CD4-positive, alpha-beta T cell (primary cell): ENCODE data around the gene SH3YL1. TPM values are rescaled to one million over a fixed set of nuclear protein-coding genes. Genes with fewer than 3 reads are reported as not detected.
A peak's percentile ranks its signal among the peaks of the same experiment; 100 is the strongest.

Source experiments
- ATAC-seq: fragments of 200-7000 bp; cut with Tn5 transposase; one replicate; pipeline ENCODE4 v1.10.0; 2022; ENCODE audit warnings: mild to moderate bottlenecking; ENCODE audit not compliant: poor library complexity
- CTCF ChIA-PET: fragments of 350-600 bp; sonication (Branson Sonifier 250); formaldehyde crosslinking; loops from one replicate; lab custom pipeline; 2021; ENCODE audit warnings: antibody characterized with exemption, inconsistent platforms; lab: Charles Lee
- POLR2A ChIA-PET: fragments of 350-600 bp; sonication (Branson Sonifier 250); formaldehyde crosslinking; loops from one replicate; lab custom pipeline; 2021; ENCODE audit warnings: antibody characterized with exemption, inconsistent platforms; lab: Charles Lee
- DNase-seq, 14 experiments: peaks; one replicate each; pipeline ENCODE4 v3.0.0-alpha.2; 2013 to 2020; ENCODE audit warnings: mixed read lengths in 2 of 14
- H3K27ac ChIP-seq, 2 donors: one replicate each; pipeline versions ENCODE4 v1.5.1 to v1.7.0; 2013; ENCODE audit warnings: low read length in 2 of 2, low read depth in 1 of 2, mild to moderate bottlenecking in 1 of 2
- H3K27me3 ChIP-seq, 2 experiments: 1 replicate in 1 of 2; 2 replicates in 1 of 2; pipeline versions ENCODE4 v1.6.1 to v1.7.0; 2013; ENCODE audit warnings: low read length in 2 of 2, control low read depth in 1 of 2, mild to moderate bottlenecking in 1 of 2, moderate library complexity in 1 of 2; ENCODE audit not compliant: insufficient read depth in 2 of 2, control insufficient read depth in 1 of 2
- H3K36me3 ChIP-seq: one replicate; pipeline ENCODE4 v1.6.1; 2013; ENCODE audit warnings: low read length, control low read depth; ENCODE audit not compliant: insufficient read depth
- H3K4me1 ChIP-seq: one replicate; pipeline ENCODE4 v1.6.1; 2013; ENCODE audit warnings: low read length, control low read depth; ENCODE audit not compliant: insufficient read depth
- H3K4me3 ChIP-seq: one replicate; pipeline ENCODE4 v1.5.1; 2013; ENCODE audit warnings: mild to moderate bottlenecking, low read length, moderate library complexity
- H3K9me3 ChIP-seq, 2 experiments: 1 replicate in 1 of 2; 2 replicates in 1 of 2; pipeline versions ENCODE4 v1.6.1 to v1.7.0; 2013; ENCODE audit warnings: low read length in 2 of 2, mild to moderate bottlenecking in 2 of 2, control low read depth in 1 of 2, moderate library complexity in 1 of 2; ENCODE audit not compliant: control insufficient read depth in 1 of 2, insufficient read depth in 1 of 2
- H3K27ac Mint-ChIP-seq: one replicate; pipeline ENCODE4 v1.8.0; 2020; ENCODE audit warnings: mixed read lengths
- H3K27me3 Mint-ChIP-seq: one replicate; pipeline ENCODE4 v1.8.0; 2021; ENCODE audit warnings: mixed read lengths
- H3K36me3 Mint-ChIP-seq: one replicate; pipeline ENCODE4 v1.8.0; 2021; ENCODE audit warnings: low read depth, mixed read lengths
- H3K4me1 Mint-ChIP-seq: one replicate; pipeline ENCODE4 v1.8.0; 2021; ENCODE audit warnings: low read depth, mixed read lengths
- H3K4me3 Mint-ChIP-seq: one replicate; pipeline ENCODE4 v1.8.0; 2020; ENCODE audit warnings: mild to moderate bottlenecking, mixed read lengths
- H3K9me3 Mint-ChIP-seq: one replicate; pipeline ENCODE4 v1.8.0; 2020; ENCODE audit warnings: mixed read lengths
- intact Hi-C, 2 experiments: fragments of 100-400 bp; cut with DNase I in 1 of 2; cut with micrococcal nuclease in 1 of 2; formaldehyde crosslinking; loops; one replicate each; pipeline versions ENCODE4 v1.15.1 to v1.9.0; 2023 to 2025; cut with DNase I, micrococcal nuclease
- polyA plus RNA-seq, 2 donors: library from polyadenylated mRNA; unstranded; fragments of 120-200 nt; gene quantifications; one replicate each; pipeline ENCODE4 v1.2.1, GENCODE V29; 2013
- total RNA-seq, 174 experiments: library from RNA in 2 of 174; stranded (reverse) in 2 of 174; gene quantifications; one replicate each; pipeline ENCODE4 v1.2.3 and lab custom pipeline; 2021 to 2026
- TF ChIP-seq, protein P1 (sequence below): fragments of 200-600 bp; IDR thresholded peaks from one replicate; pipeline ENCODE4 v1.8.0; 2022; ENCODE audit warnings: antibody characterized with exemption, mild to moderate bottlenecking

The SH3YL1 gene, protein sequence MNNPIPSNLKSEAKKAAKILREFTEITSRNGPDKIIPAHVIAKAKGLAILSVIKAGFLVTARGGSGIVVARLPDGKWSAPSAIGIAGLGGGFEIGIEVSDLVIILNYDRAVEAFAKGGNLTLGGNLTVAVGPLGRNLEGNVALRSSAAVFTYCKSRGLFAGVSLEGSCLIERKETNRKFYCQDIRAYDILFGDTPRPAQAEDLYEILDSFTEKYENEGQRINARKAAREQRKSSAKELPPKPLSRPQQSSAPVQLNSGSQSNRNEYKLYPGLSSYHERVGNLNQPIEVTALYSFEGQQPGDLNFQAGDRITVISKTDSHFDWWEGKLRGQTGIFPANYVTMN
- total RNA-seq (10 to 100 TPM; 59.7 to 61.9 TPM), total RNA-seq (lab: John Stamatoyannopoulos, UW) (13.1 to 105 (median 65.4) reads per million in 172 experiments)
- 88.4 TPM for polyA plus RNA-seq (2013, experiment 1 of 2)
- 34.4 TPM for polyA plus RNA-seq (2013, experiment 2 of 2)

DNA sequence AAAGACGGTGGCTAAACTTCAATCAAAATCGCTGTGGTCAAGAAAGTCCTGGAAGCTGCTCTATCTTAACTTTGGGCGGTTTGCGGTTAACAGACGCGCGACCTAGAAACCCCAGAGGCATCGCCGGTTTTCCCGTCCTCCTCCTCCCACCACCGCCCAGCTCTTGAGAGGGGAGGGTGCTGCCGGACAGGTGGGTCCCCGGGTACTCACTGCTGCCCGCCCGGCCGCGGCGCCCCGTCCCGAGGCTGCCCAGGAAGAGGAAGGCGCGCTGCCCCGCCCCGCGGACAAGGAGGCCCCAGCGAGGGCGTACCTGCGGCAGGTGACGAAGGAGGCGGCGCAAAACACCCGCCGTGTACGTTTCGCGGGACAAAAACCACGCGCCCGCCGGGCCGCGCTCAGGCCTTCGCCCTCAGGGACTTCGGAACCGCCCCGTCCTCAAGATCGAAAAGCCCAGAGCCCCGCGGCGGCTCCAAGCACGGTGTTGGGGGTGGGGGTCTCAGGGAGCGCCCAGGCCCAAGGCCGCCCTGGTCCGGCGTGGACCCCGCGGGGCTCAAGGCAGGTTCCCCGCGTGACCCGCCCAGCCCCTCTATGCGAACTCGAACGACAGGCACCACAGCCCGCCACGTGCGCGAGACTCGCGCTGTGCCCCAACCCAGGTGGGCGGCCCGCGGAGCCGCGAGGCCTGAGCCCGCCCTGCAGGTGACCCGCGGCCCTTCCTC is at the start of gene SH3YL1:
Gene SH3YL1, minus strand, starts transcription at position 259 of the 719 bp plus-strand sequence. Its CDS starts 48 bp downstream, at position 211.
- no peaks in the 10 kb centered on the region for H3K27me3 Mint-ChIP-seq
- peak; percentile 30 for ATAC-seq
- ChIA-PET POLR2A (interaction anchor here (0.8 to 1.0 kb wide), 3 partner anchors 17 to 88 kb away, joined by 3 to 4 read pairs (median 4); no protein-coding TSS in a partner anchor), CTCF (interaction anchor here (1.3 kb wide), 1 partner anchor 17 kb away, joined by 4 read pairs; no protein-coding TSS in a partner anchor)
- no peaks in the 10 kb centered on the region for H3K9me3 ChIP-seq
- DNase-seq = peak; percentile 30 to 83 (median 62)
- H3K4me1 ChIP-seq = peaks cover 34% of the 10 kb centered on the region
- peak within 1 kb of the TSS; percentile 91 for H3K4me3 ChIP-seq
- peak within 1 kb of the TSS; percentile 95 for H3K4me3 Mint-ChIP-seq
- H3K36me3 ChIP-seq = peaks cover 3% of the 10 kb centered on the region
- peaks cover 45% of the 10 kb centered on the region for H3K36me3 Mint-ChIP-seq
- H3K4me1 Mint-ChIP-seq = peaks cover 56% of the 10 kb centered on the region
- H3K27ac Mint-ChIP-seq = peak within 1 kb of the TSS; percentile 99
- TF ChIP-seq, protein P1, sequence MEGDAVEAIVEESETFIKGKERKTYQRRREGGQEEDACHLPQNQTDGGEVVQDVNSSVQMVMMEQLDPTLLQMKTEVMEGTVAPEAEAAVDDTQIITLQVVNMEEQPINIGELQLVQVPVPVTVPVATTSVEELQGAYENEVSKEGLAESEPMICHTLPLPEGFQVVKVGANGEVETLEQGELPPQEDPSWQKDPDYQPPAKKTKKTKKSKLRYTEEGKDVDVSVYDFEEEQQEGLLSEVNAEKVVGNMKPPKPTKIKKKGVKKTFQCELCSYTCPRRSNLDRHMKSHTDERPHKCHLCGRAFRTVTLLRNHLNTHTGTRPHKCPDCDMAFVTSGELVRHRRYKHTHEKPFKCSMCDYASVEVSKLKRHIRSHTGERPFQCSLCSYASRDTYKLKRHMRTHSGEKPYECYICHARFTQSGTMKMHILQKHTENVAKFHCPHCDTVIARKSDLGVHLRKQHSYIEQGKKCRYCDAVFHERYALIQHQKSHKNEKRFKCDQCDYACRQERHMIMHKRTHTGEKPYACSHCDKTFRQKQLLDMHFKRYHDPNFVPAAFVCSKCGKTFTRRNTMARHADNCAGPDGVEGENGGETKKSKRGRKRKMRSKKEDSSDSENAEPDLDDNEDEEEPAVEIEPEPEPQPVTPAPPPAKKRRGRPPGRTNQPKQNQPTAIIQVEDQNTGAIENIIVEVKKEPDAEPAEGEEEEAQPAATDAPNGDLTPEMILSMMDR = no peak
- H3K9me3 Mint-ChIP-seq = no peaks in the 10 kb centered on the region
- no peaks in the 10 kb centered on the region for H3K27me3 ChIP-seq
- intact Hi-C loops = loop anchor here (1.0 to 10.0 kb wide), 6 partner anchors 17 to 413 kb away; partner anchors contain the start of gene TMEM18 (in 2 of the 2)
- H3K27ac ChIP-seq = peak within 1 kb of the TSS; percentile 81 to 87

DNA sequence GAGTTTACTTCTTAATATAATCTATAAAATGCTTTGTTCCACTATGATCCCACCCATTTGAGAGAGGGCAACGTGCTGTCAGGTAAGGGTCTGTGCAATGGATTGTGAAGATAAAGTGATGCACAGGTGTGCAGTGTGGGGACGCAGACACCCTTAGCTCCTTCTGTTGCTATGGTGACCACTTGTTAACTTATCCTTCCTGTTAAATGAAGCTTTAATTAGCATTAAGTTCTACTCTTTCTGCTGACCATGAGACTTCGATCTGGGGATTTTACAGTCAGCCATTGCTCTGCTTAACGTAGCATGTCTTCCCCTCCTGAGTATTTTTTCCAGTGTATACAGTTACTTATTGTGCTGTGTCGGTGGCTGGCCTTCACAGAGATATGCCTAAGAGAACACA is 47.2 kb upstream of the SH3YL1 start:
- no peaks in the 10 kb centered on the region for H3K9me3 Mint-ChIP-seq
- DNase-seq (no peak), ATAC-seq (no peak)
- intact Hi-C loops = no loop called here
- Histone ChIP-seq H3K4me3 (no peak overlapping the region), H3K27ac (no peak overlapping the region), H3K9me3 (peaks cover 0 to 8% of the 10 kb centered on the region in 2 experiments), H3K36me3 (no peaks in the 10 kb centered on the region), H3K27me3 (no peaks in the 10 kb centered on the region), H3K4me1 (no peaks in the 10 kb centered on the region)
- H3K4me1 Mint-ChIP-seq = no peaks in the 10 kb centered on the region
- H3K4me3 Mint-ChIP-seq = no peak overlapping the region
- CTCF ChIA-PET = no interaction called here
- peaks cover 10% of the 10 kb centered on the region for H3K27me3 Mint-ChIP-seq
- H3K36me3 Mint-ChIP-seq = no peaks in the 10 kb centered on the region
- TF ChIP-seq, protein P1 = no peak
- POLR2A ChIA-PET = no interaction called here
- H3K27ac Mint-ChIP-seq = no peak overlapping the region

DNA sequence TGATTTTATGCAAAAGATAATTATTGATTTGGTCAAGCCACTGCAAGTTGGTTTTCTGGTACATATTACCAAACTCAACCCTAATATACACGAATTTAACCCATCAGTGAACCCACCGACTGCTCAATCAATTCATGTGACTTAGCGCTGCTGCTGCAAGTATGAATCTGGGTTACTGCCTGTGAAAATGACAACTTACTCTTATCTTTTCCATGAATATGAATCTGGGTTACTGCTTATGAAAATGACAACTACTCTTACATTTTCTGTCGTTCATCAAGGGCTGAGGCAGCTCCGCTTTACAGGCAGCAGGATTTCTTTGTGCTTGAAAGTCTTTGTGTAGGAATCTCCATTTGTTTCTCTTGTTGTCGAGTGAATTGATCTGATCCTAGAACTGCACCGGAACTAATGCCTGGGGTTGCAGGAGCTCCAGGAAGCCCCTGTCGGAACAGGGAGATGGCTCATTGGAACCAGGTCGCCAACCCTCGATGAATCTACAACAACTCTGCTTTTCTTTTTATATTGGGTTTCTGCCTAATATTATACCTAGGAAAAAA is 46.2 kb upstream of the SH3YL1 start:
- Histone ChIP-seq H3K27me3 (no peaks in the 10 kb centered on the region), H3K9me3 (peaks cover 0 to 8% of the 10 kb centered on the region in 2 experiments), H3K36me3 (no peaks in the 10 kb centered on the region), H3K27ac (no peak overlapping the region), H3K4me3 (no peak overlapping the region), H3K4me1 (no peaks in the 10 kb centered on the region)
- no peaks in the 10 kb centered on the region for H3K36me3 Mint-ChIP-seq
- TF ChIP-seq, protein P1 = no peak
- H3K27me3 Mint-ChIP-seq = peaks cover 11% of the 10 kb centered on the region
- intact Hi-C loops = no loop called here
- ChIA-PET POLR2A (no interaction called here), CTCF (no interaction called here)
- no peak for ATAC-seq
- DNase-seq = no peak
- no peak overlapping the region for H3K27ac Mint-ChIP-seq
- H3K9me3 Mint-ChIP-seq = no peaks in the 10 kb centered on the region
- no peaks in the 10 kb centered on the region for H3K4me1 Mint-ChIP-seq
- no peak overlapping the region for H3K4me3 Mint-ChIP-seq
